ENCODE measurements around the gene CDC42BPA. TPM values are rescaled to one million over a fixed set of nuclear protein-coding genes. Genes with fewer than 3 reads are reported as not detected.

CDC42BPA gene
- total and polyA plus RNA-seq, 2 donors from 2014 or later: 11.2 to 60.7 TPM

GRCh38 chr1:226983992-226984364 lies 334.3 kb downstream of the CDC42BPA start:
- Histone ChIP-seq H3K27ac (ENCODE audit: low read depth in 2 of 2, low read length in 2 of 2) (no peak overlapping the region), H3K9ac (ENCODE audit: low read length in 3 of 3) (no peak overlapping the region), H3K27me3 (ENCODE audit: control insufficient read depth, insufficient read depth, low read length) (no peaks in the 10 kb centered on the region), H3K4me3 (ENCODE audit: low read length in 3 of 3) (no peak overlapping the region), H3K9me3 (ENCODE audit: control insufficient read depth in 2 of 3, insufficient read depth in 1 of 3, low read length in 3 of 3) (no peaks in the 10 kb centered on the region), H3K36me3 (ENCODE audit: control insufficient read depth in 2 of 3, insufficient read depth in 3 of 3, low read length in 3 of 3) (peaks cover 0 to 19% (median 9%) of the 10 kb centered on the region in 3 donors), H3K4me1 (ENCODE audit: control insufficient read depth in 2 of 3, insufficient read depth in 2 of 3, low read depth in 1 of 3, low read length in 3 of 3) (peaks cover 0 to 4% (median 3%) of the 10 kb centered on the region in 3 donors)
- no peak for FAIRE-seq
- DNase-seq: peak in 1 of 5 donors; percentile 29
- intact Hi-C loops (cut with DNase I): no loop called here
- TF ChIP-seq CTCF (IDR thresholded peaks at IDR 0.05; ENCODE audit: borderline replicate concordance, extremely low read depth, insufficient read depth): no peak

- H3K4me3 ChIP-seq (ENCODE audit: low read length in 3 of 3): no peak overlapping the region
- FAIRE-seq: no peak
- H3K27ac ChIP-seq (ENCODE audit: low read depth in 2 of 2, low read length in 2 of 2): no peak overlapping the region
- intact Hi-C loops (cut with DNase I): no loop called here
- no peaks in the 10 kb centered on the region for H3K27me3 ChIP-seq (ENCODE audit: control insufficient read depth, insufficient read depth, low read length)
- no peak overlapping the region for H3K9ac ChIP-seq (ENCODE audit: low read length in 3 of 3)
- peaks cover 0 to 4% (median 3%) of the 10 kb centered on the region in 3 donors for H3K4me1 ChIP-seq (ENCODE audit: control insufficient read depth in 2 of 3, insufficient read depth in 2 of 3, low read depth in 1 of 3, low read length in 3 of 3)
- peak in 1 of 5 donors; percentile 70 for DNase-seq
- TF ChIP-seq CTCF (IDR thresholded peaks at IDR 0.05; ENCODE audit: borderline replicate concordance, extremely low read depth, insufficient read depth): no peak
- no peaks in the 10 kb centered on the region for H3K9me3 ChIP-seq (ENCODE audit: control insufficient read depth in 2 of 3, insufficient read depth in 1 of 3, low read length in 3 of 3)
- peaks cover 0 to 19% (median 9%) of the 10 kb centered on the region in 3 donors for H3K36me3 ChIP-seq (ENCODE audit: control insufficient read depth in 2 of 3, insufficient read depth in 3 of 3, low read length in 3 of 3)
Observed at GRCh38 chr1:226983247-226983991, 334.9 kb downstream of the CDC42BPA start.

- FAIRE-seq: no peak
- TF ChIP-seq CTCF (IDR thresholded peaks at IDR 0.05; ENCODE audit: borderline replicate concordance, extremely low read depth, insufficient read depth): no peak
Observed at GRCh38 chr1:226982451-226983177, 335.7 kb downstream of the CDC42BPA start.

More at GRCh38 chr1:226982451-226983177, 335.7 kb downstream of the CDC42BPA start:
- Histone ChIP-seq H3K4me3 (ENCODE audit: low read length in 3 of 3) (no peak overlapping the region), H3K27ac (ENCODE audit: low read depth in 2 of 2, low read length in 2 of 2) (no peak overlapping the region), H3K9me3 (ENCODE audit: control insufficient read depth in 2 of 3, insufficient read depth in 1 of 3, low read length in 3 of 3) (no peaks in the 10 kb centered on the region), H3K9ac (ENCODE audit: low read length in 3 of 3) (no peak overlapping the region), H3K36me3 (ENCODE audit: control insufficient read depth in 2 of 3, insufficient read depth in 3 of 3, low read length in 3 of 3) (peaks cover 0 to 16% (median 9%) of the 10 kb centered on the region in 3 donors), H3K27me3 (ENCODE audit: control insufficient read depth, insufficient read depth, low read length) (no peaks in the 10 kb centered on the region), H3K4me1 (ENCODE audit: control insufficient read depth in 2 of 3, insufficient read depth in 2 of 3, low read depth in 1 of 3, low read length in 3 of 3) (peaks cover 0 to 4% (median 3%) of the 10 kb centered on the region in 3 donors)
- intact Hi-C loops (cut with DNase I): no loop called here
- DNase-seq: peak in 1 of 5 donors; percentile 67
